Parathyroid adenoma (tissue), 2 donors: ENCODE measurements around the gene ENTPD8.
"Not testable (repeated sequence)": the region's sequence is repeated elsewhere in the genome, so short reads cannot be mapped to it uniquely, and the experiment has no call there.

Source experiments
- H2AFZ ChIP-seq: fragments of 300-600 bp; sonication (generic); one replicate; pipeline ENCODE4 v1.7.0; 2017; ENCODE audit warnings: antibody characterized with exemption, mild to moderate bottlenecking
- H3K27ac ChIP-seq: fragments of 300-600 bp; sonication (generic); one replicate; pipeline ENCODE4 v1.7.0; 2017
- H3K27me3 ChIP-seq: fragments of 300-600 bp; sonication (generic); one replicate; pipeline ENCODE4 v1.7.0; 2017; ENCODE audit warnings: low read length; ENCODE audit not compliant: control insufficient read depth, insufficient read depth
- H3K36me3 ChIP-seq: fragments of 300-600 bp; sonication (generic); one replicate; pipeline ENCODE4 v1.7.0; 2017; ENCODE audit warnings: low read length; ENCODE audit not compliant: control insufficient read depth, insufficient read depth
- H3K4me1 ChIP-seq: fragments of 300-600 bp; sonication (generic); one replicate; pipeline ENCODE4 v1.7.0; 2017; ENCODE audit warnings: control low read depth
- H3K4me2 ChIP-seq: fragments of 300-600 bp; sonication (generic); one replicate; pipeline ENCODE4 v1.7.0; 2017; ENCODE audit warnings: low read length
- H3K4me3 ChIP-seq: fragments of 300-600 bp; sonication (generic); one replicate; pipeline ENCODE4 v1.7.0; 2017; ENCODE audit warnings: low read depth, low read length
- H3K79me2 ChIP-seq: fragments of 300-600 bp; sonication (generic); one replicate; pipeline ENCODE4 v1.7.0; 2017; ENCODE audit warnings: control low read depth
- H3K9ac ChIP-seq: fragments of 300-600 bp; sonication (generic); one replicate; pipeline ENCODE4 v1.7.0; 2017; ENCODE audit warnings: mild to moderate bottlenecking
- H3K9me3 ChIP-seq: fragments of 300-600 bp; sonication (generic); one replicate; pipeline ENCODE4 v1.7.0; 2017; ENCODE audit warnings: low read length; ENCODE audit not compliant: control insufficient read depth
- TF ChIP-seq, protein P1 (sequence below): fragments of 300-600 bp; sonication (generic); IDR thresholded peaks from one replicate; pipeline ENCODE4 v1.7.0; 2017; ENCODE audit warnings: antibody characterized with exemption, mild to moderate bottlenecking
- donor health status: primary hyperparathyroidism.

Gene ENTPD8

GRCh38 chr9:137387891-137388560 is 53.1 kb downstream of the ENTPD8 start:
- H3K4me1 ChIP-seq: no peaks in the 10 kb centered on the region
- H3K9me3 ChIP-seq: no peaks in the 10 kb centered on the region
- H3K27me3 ChIP-seq: no peaks in the 10 kb centered on the region
- no peak overlapping the region for H3K4me3 ChIP-seq
- TF ChIP-seq, protein P1, sequence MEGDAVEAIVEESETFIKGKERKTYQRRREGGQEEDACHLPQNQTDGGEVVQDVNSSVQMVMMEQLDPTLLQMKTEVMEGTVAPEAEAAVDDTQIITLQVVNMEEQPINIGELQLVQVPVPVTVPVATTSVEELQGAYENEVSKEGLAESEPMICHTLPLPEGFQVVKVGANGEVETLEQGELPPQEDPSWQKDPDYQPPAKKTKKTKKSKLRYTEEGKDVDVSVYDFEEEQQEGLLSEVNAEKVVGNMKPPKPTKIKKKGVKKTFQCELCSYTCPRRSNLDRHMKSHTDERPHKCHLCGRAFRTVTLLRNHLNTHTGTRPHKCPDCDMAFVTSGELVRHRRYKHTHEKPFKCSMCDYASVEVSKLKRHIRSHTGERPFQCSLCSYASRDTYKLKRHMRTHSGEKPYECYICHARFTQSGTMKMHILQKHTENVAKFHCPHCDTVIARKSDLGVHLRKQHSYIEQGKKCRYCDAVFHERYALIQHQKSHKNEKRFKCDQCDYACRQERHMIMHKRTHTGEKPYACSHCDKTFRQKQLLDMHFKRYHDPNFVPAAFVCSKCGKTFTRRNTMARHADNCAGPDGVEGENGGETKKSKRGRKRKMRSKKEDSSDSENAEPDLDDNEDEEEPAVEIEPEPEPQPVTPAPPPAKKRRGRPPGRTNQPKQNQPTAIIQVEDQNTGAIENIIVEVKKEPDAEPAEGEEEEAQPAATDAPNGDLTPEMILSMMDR: no peak
- peak overlapping the region; percentile 44 for H3K27ac ChIP-seq
- no peak overlapping the region for H3K4me2 ChIP-seq
- no peak overlapping the region for H2AFZ ChIP-seq
- H3K79me2 ChIP-seq: no peaks in the 10 kb centered on the region
- H3K9ac ChIP-seq: no peak overlapping the region
- no peaks in the 10 kb centered on the region for H3K36me3 ChIP-seq

- no peak overlapping the region for H2AFZ ChIP-seq
- H3K27me3 ChIP-seq: no peaks in the 10 kb centered on the region
- H3K36me3 ChIP-seq: no peaks in the 10 kb centered on the region
- H3K4me3 ChIP-seq: no peak overlapping the region
- no peak overlapping the region for H3K4me2 ChIP-seq
- no peak overlapping the region for H3K9ac ChIP-seq
- peak overlapping the region; percentile 44 for H3K27ac ChIP-seq
- TF ChIP-seq, protein P1: no peak
- H3K4me1 ChIP-seq: no peaks in the 10 kb centered on the region
- H3K9me3 ChIP-seq: no peaks in the 10 kb centered on the region
- no peaks in the 10 kb centered on the region for H3K79me2 ChIP-seq
Measured at GRCh38 chr9:137387114-137387890, 53.9 kb downstream of the ENTPD8 start.

GRCh38 chr9:137386507-137387113 is 54.5 kb downstream of the ENTPD8 start:
- H3K27me3 ChIP-seq, H3K79me2 ChIP-seq, H3K27ac ChIP-seq, H3K4me2 ChIP-seq, H3K4me1 ChIP-seq, H3K4me3 ChIP-seq, H3K9ac ChIP-seq, H2AFZ ChIP-seq, H3K36me3 ChIP-seq, H3K9me3 ChIP-seq: not testable (repeated sequence)

GRCh38 chr9:137385061-137385655 is 56.0 kb downstream of the ENTPD8 start:
- Histone ChIP-seq H2AFZ (no peak overlapping the region), H3K4me2 (no peak overlapping the region), H3K79me2 (no peaks in the 10 kb centered on the region), H3K4me1 (no peaks in the 10 kb centered on the region), H3K9me3 (no peaks in the 10 kb centered on the region), H3K36me3 (no peaks in the 10 kb centered on the region), H3K27ac (no peak overlapping the region), H3K27me3 (no peaks in the 10 kb centered on the region), H3K4me3 (no peak overlapping the region), H3K9ac (no peak overlapping the region)
- TF ChIP-seq, protein P1: no peak
